GM15510 (cell line): ENCODE results near the gene LIN37.

Experiments
- POLR2A ChIP-seq: IDR thresholded peaks from 3 replicates; pipeline ENCODE4 v1.6.1; 2011; ENCODE audit warnings: borderline replicate concordance; ENCODE audit not compliant: insufficient read length; ENCODE audit errors: extremely low read depth

LIN37 gene

DNA sequence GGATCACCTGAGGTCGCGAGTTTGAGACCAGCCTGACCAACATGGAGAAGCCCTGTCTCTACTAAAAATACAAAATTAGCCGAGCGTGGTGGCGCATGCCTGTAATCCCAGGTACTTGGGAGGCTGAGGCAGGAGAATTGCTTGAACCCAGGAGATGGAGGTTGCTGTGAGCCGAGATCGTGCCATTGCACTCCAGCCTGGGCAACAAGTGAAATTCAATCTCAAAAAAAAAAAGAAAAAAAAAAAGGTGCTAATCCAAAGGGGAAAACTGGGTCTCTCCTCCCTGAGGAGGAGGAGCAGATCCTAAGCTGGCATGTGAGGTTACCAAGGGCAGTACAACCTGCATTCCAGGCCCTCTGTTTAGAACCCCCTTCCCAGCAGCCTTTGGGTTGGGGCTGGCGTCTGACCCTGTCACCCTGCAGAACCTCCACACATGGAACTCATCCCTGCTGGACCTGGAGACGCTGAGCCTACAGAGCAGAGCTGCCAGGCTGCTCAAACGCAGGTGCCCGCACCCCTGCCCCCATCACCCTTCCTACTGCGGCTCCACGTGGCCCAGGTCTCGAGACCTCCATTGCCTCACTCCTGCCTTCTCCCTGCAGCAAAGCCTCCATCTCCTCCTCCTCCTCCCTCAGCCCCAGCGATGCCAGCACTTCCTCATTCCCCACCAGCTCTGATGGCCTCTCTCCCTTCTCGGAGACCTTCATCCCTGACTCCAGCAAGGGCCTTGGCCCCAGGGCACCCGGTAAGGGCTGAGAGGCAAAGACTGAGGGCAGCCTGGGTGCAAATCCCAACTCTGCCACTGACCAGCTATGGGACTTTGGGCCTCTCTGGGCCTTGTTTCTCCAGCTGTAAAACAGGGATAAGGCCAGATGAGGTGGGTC lies 16.3 kb downstream of the LIN37 start:
- no peak for TF ChIP-seq POLR2A

DNA sequence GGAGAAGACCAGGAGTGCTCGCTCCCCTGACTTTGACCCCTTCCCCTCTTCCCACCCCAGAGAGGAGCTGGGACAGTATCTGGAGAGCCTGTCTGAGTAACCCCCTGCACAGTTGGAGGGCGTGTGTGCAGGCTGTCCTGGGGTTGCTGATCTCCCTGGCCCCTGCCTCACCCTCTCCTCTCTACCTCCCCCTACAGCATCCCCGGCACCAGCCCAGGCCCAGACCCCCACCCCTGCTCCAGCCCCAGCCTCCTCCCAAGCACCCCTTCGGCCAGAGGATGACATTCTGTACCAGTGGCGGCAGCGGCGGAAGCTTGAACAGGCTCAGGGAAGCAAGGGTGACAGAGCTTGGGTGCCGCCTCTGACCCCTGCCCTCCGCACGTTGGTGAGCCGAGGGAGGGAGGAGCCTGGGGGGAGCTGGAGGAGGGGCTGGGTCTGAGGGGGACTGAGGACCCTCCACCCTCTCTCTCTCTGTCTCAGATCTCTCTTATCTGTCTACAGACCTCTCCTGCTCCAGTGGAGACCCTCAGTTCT lies 18.3 kb downstream of the LIN37 start:
- TF ChIP-seq POLR2A: no peak

DNA sequence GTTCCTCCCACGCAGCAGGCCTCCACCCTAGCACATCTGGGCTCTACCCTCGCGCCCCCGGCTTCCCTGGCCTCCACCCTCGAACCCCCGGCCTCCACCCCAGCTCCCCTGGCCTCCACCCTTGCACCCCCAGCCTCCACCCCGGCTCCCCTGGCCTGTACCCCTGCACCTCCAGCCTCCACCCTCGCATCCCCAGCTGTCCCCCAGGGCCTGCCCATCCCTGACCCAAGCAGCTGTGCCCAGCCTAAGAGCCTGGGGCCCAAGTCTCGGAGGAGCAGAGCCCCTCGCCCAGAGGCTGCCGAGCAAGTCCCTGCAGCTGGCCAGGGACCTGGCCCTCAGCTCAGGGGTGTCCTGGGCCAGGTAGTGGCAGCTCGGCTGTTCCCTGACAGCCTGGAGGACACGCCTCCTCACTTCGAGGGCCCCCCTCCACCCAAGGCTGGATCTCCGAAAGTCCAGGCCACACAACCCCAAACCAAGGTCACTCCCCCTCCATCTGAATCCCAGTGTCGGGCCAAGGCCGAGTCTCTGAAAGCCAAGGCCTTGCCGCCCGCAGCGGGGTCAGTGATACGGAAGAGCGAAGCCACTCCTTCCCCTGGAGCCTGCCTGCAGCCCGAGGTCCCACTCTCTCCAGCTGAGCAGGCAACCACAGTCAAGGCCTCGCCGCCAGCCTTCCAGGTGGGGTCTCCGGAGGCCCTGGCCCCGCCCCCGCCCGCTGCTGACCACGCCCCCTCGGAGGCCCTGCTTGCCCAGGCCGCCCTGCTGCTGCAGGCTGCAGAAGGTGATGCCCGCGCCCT lies 19.1 kb downstream of the LIN37 start:
- no peak for TF ChIP-seq POLR2A

DNA sequence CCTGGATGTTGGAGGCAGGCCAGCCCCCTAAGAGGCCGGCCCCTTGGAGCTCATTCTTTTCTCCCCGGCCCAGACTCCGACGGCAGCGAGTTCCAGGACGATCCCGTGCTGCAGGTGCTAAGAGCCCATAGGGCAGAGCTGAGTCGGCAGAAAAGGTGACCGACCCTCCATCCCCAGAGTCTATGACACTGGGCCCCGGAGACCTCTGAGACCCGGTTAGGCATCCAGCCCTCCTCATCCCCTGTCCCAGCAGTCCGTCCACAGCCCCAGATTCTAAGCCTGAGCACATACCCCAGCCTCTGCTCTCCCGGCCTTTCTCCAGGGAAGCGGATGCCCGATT lies 19.7 kb downstream of the LIN37 start:
- no peak for TF ChIP-seq POLR2A

DNA sequence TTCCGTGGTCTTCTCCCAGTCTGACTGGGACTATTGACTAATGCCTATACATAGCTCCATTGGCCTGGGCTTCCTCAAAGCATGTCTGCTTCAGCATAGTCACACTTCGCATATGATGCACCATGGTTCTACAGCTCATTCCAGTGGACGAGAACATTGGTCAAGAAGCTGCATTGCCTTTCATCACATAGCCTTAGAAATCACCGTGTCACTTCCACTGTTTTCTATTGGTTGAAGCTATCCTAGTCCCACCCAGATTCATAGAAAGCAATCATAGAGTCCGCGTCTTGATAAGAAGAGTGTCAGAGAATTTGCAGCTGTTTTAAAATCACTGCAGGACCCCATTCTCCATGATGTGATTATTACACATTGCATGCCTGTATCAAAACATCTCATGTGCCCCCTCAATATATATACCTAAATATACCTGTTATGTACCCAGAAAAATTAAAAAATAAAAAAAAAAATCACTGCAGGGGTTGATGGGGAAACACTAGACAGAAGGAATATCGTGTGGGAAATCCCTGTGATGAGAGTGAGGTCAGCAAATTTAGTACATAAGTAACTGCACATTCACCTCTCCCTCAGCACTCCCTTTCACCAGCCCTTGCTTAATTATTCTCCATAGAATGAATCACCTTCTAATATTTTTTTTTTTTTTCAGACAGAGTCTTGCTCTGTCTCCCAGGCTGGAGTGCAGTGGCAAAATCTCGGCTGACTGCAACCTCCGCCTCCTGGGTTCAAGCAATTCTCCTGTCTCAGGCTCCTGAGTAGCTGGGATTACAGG lies 24.8 kb downstream of the LIN37 start:
- TF ChIP-seq POLR2A: no peak

DNA sequence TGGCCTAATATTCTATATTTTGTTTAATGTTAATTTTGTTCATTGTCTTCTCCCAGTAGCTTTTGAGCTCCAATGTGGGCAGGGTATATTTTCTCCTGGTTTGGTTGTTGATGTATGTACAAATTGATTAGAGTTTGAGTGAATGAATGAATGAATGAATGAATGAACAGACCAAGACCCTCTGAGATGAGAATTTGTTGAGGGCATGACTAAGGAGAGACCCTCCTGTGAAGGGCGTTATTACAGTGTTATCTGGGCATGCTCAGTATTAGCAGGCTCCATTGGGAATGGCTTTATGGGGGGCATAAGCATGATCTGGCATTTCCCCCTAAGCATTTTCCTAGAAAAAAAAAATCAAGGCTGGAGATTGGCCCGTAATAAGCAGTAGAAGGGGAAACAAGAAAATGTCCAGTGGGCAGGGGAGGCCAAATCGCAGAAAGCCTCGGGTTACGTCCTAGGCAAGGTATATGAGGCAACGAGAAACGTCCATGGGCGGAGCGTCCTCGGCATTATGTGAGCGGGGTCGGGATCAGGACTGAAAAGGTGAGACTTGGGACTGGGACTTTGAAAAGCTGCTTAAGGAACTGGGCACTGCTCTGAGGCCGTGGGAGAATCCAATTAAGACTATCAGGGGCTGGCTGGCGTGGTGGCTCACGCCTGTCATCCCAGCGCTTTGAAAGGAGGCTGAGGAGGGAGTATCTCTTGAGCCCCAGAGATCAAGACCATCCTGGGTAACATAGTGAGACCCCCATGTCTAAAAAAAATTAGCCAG lies 26.1 kb downstream of the LIN37 start:
- no peak for TF ChIP-seq POLR2A

DNA sequence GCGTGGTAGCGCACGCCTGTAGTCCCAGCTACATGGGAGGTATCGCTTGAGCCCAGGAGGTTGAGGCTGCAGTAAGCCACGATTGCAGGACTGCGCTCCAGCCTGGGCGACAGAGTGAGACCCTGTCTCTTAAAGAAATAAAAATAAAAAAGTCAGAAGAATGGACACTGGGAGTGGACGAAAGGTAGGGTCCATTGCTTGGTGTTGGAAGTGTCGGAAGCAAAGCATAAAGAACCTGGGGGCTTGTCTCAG lies 26.6 kb downstream of the LIN37 start:
- TF ChIP-seq POLR2A: no peak

DNA sequence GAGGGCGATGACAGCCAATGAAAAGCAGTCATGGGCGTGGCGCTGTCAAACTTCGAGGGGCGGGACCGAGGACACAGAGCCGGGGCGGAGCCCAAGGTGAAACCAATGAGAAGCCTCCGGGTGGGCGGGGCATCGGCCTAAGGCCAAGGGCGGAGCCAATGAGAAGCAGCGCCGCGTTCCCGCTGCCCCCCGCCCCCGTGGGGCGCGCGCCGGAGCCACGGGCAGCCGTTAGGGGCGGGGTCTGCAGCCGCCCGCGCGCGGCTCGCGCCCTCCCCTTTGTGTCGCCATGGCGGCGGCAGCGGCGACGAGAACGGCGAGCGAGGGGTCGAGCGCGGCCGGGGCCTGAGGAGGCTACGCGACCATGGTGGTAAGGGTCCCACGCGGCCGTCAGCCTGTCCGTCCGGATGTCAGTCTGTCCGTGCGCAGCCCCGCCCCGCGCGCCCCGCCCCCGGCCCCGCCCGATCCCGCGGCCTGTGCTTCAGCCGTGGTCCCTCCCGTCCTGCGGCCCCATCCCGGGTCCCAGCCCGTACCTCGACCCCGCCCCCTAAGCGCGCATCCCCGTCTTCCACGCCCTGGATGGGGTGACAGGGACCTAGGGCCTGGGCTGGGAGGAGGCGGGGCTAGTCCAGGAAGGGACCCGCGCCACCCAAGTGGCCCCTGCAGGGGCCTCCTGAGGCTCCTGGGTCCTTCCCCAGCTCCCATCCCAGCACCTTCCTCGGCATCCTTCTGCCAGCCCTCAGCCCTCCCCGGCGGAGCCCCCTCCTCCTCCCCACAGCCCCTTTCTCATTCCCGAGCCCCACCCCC lies 27.1 kb downstream of the LIN37 start, which contains the start of gene ARHGAP33:
Gene ARHGAP33, plus strand, starts transcription at position 267 of the 804 bp plus-strand sequence. Its CDS starts 95 bp downstream, at position 362.
- TF ChIP-seq POLR2A: peak; percentile 51

DNA sequence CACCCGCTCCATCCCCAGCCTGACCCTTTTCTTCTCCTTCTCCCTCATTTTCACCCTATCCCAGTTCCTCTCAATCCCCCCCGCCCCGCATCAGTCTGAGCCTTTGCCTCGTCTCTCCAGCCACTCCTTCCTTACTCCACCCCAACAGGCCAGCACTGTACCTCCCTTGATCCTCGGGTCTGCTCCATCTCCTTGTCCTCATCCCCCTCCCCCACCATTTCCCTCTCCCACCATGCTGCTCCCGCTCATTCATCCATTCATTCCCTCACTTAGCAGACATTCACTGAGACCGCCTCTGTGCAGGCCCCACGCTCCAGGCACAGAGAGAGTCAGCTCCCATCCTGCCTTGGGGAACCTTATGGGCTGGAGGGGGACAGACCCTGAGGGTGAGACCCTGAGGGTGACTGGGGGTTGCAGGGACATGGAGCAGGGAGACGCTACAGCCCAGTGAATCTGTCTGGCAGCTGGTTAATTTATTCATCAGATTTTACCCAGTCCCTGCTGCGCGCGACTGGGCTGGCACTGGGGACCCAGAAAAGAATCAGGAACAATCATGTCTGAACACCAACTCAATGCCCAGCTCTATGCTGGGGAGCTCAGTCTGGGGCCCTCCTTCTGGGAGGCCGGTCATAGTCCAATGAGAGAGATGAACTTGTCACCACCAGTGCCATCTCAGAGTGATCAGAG lies 27.9 kb downstream of the LIN37 start:
- TF ChIP-seq POLR2A: no peak

DNA sequence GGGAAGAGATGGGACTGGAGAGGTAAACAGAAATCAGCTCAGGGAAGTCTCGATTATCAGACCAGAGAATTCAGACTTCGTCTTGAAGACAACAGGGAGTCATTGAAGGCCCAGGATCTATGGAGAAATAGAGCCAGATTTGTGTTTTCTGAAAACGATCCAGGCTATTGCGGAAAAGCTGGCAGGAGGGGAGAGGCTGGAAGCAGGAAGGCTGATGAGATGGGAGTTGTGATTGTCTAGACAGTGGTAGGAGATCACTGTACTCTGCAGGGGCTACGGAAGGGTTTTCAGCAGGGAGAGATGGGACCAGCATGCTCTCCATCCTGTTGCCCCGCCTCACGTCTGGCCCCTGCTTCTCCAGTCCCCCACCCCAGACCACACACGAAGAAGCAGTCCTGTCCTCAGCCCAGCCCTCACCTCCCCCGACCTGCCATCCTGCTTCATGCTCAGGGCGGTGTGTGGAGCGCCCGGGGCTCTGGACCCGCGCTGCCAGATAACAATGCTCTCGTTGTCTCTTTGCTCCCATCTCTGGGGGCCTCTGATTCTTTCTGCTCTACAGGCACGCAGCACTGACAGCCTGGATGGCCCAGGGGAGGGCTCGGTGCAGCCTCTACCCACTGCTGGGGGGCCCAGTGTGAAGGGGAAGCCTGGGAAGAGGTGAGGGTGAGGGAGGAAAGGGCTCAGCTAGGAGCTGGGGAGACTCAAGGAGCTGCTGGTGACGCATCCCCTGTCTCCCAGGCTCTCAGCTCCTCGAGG lies 28.9 kb downstream of the LIN37 start:
- TF ChIP-seq POLR2A: no peak

DNA sequence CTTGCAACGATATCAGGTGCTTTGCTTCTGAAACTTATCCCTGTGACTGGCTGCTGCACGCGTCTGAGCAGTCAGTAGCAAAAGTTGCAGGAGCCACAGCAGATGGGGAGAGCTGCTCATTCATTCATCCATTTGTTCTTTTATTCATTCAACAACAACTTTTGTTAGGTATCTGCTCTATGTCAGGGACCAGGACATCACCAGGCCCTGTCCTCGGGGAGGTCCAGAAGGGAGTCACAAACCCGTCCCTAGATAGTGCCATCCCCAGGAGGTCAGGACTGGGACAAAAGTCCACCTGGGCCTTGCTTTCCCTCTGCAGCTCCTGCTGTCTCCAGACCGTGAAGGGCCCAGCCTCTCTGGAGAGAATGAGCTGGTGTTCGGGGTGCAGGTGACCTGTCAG lies 29.6 kb downstream of the LIN37 start:
- no peak for TF ChIP-seq POLR2A

DNA sequence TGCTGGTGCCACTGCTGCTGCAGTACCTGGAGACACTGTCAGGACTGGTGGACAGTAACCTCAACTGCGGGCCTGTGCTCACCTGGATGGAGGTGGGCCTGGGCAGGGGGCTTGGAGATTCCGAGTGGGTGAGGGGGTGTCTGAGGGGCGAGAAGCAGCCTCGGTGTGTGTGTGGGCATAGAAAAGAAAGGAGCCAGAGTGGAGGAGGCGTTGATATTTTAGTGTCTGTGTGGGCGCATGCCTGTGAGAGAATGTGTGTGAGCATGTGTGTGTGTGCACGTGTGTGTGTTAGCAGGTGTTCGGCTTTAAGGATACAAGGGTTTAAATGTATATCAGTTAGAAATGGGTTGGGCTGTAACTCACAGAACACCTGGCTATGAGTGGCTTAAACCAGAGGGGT lies 30.7 kb downstream of the LIN37 start:
- no peak for TF ChIP-seq POLR2A

DNA sequence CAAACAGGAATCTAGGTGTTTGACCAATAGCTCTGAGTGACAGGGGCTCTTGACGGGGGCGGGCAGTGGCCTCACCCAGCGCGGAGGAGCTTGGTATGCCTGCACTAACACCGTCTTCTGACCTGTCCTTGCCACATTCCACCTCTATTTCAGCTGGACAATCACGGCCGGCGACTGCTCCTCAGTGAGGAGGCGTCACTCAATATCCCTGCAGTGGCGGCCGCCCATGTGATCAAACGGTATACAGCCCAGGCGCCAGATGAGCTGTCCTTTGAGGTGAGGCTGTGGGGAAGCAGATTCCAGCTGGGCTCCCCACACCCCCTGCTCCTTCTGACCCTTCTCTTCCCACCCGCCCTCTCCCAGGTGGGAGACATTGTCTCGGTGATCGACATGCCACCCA lies 31.7 kb downstream of the LIN37 start:
- no peak for TF ChIP-seq POLR2A

DNA sequence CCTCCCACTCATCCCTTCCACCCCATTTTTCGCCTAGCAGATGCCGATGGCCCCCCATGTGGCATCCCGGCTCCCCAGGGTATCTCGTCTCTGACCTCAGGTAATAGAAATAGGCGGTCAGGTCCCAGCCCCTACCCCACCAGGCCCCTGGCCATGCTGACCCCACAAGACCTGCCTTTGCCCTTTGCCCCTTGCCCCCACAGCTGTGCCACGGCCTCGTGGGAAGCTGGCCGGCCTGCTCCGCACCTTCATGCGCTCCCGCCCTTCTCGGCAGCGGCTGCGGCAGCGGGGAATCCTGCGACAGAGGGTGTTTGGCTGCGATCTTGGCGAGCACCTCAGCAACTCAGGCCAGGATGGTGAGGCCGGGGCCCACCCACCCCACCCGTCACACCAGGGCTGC lies 32.3 kb downstream of the LIN37 start:
- TF ChIP-seq POLR2A: no peak
